ENCODE data around the gene HSPA1B. TPM values are rescaled to one million over a fixed set of nuclear protein-coding genes. Genes with fewer than 3 reads are reported as not detected.

Gene HSPA1B
- 152 and 155 TPM in 2 replicates for total RNA-seq

- Mint-ChIP-seq H3K27ac (peak within 1 kb of the TSS; percentile 93), H3K9me3 (no peaks in the 10 kb centered on the region), H3K36me3 (ENCODE audit: low read depth) (peaks cover 9% of the 10 kb centered on the region), H3K4me1 (ENCODE audit: low read depth) (peaks cover 41% of the 10 kb centered on the region), H3K4me3 (peak within 1 kb of the TSS; percentile 83), H3K27me3 (ENCODE audit: insufficient read depth) (no peaks in the 10 kb centered on the region)
- intact Hi-C loops (cut with micrococcal nuclease): loop anchor here (1.0 to 10.0 kb wide), 5 partner anchors 31 to 333 kb away; partner anchors contain the start of genes ABHD16A, BAG6 and MICB
- peak; percentile 95 for DNase-seq (ENCODE audit: low spot score)
Measured at GRCh38 chr6:31827286-31828079, at the start of gene HSPA1B. Gene HSPA1B, plus strand, starts transcription at chr6:31827738. Its CDS starts 213 bp downstream, at chr6:31827951.

GRCh38 chr6:31778193-31778592 lies 49.3 kb upstream of the HSPA1B start:
- no peak overlapping the region for H3K27ac Mint-ChIP-seq
- no peak for DNase-seq (ENCODE audit: low spot score)
- H3K4me3 Mint-ChIP-seq: no peak overlapping the region
- peaks cover 25% of the 10 kb centered on the region for H3K4me1 Mint-ChIP-seq (ENCODE audit: low read depth)
- H3K27me3 Mint-ChIP-seq (ENCODE audit: insufficient read depth): no peaks in the 10 kb centered on the region
- H3K9me3 Mint-ChIP-seq: no peaks in the 10 kb centered on the region
- intact Hi-C loops (cut with micrococcal nuclease): no loop called here
- H3K36me3 Mint-ChIP-seq (ENCODE audit: low read depth): peaks cover 18% of the 10 kb centered on the region

GRCh38 chr6:31778999-31779885 lies 48.3 kb upstream of the HSPA1B start:
- Mint-ChIP-seq H3K9me3 (no peaks in the 10 kb centered on the region), H3K27me3 (ENCODE audit: insufficient read depth) (no peaks in the 10 kb centered on the region), H3K4me1 (ENCODE audit: low read depth) (peaks cover 25% of the 10 kb centered on the region), H3K27ac (no peak overlapping the region), H3K4me3 (no peak overlapping the region), H3K36me3 (ENCODE audit: low read depth) (peaks cover 22% of the 10 kb centered on the region)
- intact Hi-C loops (cut with micrococcal nuclease): no loop called here
- no peak for DNase-seq (ENCODE audit: low spot score)

GRCh38 chr6:31779908-31780307 lies 47.6 kb upstream of the HSPA1B start:
- H3K27ac Mint-ChIP-seq: no peak overlapping the region
- peaks cover 25% of the 10 kb centered on the region for H3K4me1 Mint-ChIP-seq (ENCODE audit: low read depth)
- no peaks in the 10 kb centered on the region for H3K27me3 Mint-ChIP-seq (ENCODE audit: insufficient read depth)
- no peak overlapping the region for H3K4me3 Mint-ChIP-seq
- intact Hi-C loops (cut with micrococcal nuclease): no loop called here
- no peaks in the 10 kb centered on the region for H3K9me3 Mint-ChIP-seq
- peaks cover 28% of the 10 kb centered on the region for H3K36me3 Mint-ChIP-seq (ENCODE audit: low read depth)
- DNase-seq (ENCODE audit: low spot score): no peak

GRCh38 chr6:31780507-31781243 lies 46.9 kb upstream of the HSPA1B start:
- H3K4me3 Mint-ChIP-seq: no peak overlapping the region
- no peaks in the 10 kb centered on the region for H3K9me3 Mint-ChIP-seq
- intact Hi-C loops (cut with micrococcal nuclease): no loop called here
- peaks cover 19% of the 10 kb centered on the region for H3K4me1 Mint-ChIP-seq (ENCODE audit: low read depth)
- DNase-seq (ENCODE audit: low spot score): no peak
- H3K36me3 Mint-ChIP-seq (ENCODE audit: low read depth): peaks cover 26% of the 10 kb centered on the region
- no peaks in the 10 kb centered on the region for H3K27me3 Mint-ChIP-seq (ENCODE audit: insufficient read depth)
- no peak overlapping the region for H3K27ac Mint-ChIP-seq

GRCh38 chr6:31781244-31782125 lies 46.1 kb upstream of the HSPA1B start:
- intact Hi-C loops (cut with micrococcal nuclease): no loop called here
- Mint-ChIP-seq H3K27me3 (ENCODE audit: insufficient read depth) (no peaks in the 10 kb centered on the region), H3K36me3 (ENCODE audit: low read depth) (peaks cover 28% of the 10 kb centered on the region), H3K4me1 (ENCODE audit: low read depth) (peaks cover 12% of the 10 kb centered on the region), H3K27ac (no peak overlapping the region), H3K4me3 (no peak overlapping the region), H3K9me3 (no peaks in the 10 kb centered on the region)
- no peak for DNase-seq (ENCODE audit: low spot score)

GRCh38 chr6:31782126-31782855 lies 45.2 kb upstream of the HSPA1B start:
- intact Hi-C loops (cut with micrococcal nuclease): no loop called here
- no peak overlapping the region for H3K4me3 Mint-ChIP-seq
- H3K27ac Mint-ChIP-seq: no peak overlapping the region
- peaks cover 4% of the 10 kb centered on the region for H3K4me1 Mint-ChIP-seq (ENCODE audit: low read depth)
- no peaks in the 10 kb centered on the region for H3K27me3 Mint-ChIP-seq (ENCODE audit: insufficient read depth)
- peaks cover 28% of the 10 kb centered on the region for H3K36me3 Mint-ChIP-seq (ENCODE audit: low read depth)
- no peaks in the 10 kb centered on the region for H3K9me3 Mint-ChIP-seq
- no peak for DNase-seq (ENCODE audit: low spot score)

- Mint-ChIP-seq H3K4me3 (no peak overlapping the region), H3K27me3 (ENCODE audit: insufficient read depth) (no peaks in the 10 kb centered on the region), H3K36me3 (ENCODE audit: low read depth) (peaks cover 29% of the 10 kb centered on the region), H3K27ac (peak overlapping the region; percentile 31), H3K9me3 (no peaks in the 10 kb centered on the region), H3K4me1 (ENCODE audit: low read depth) (no peaks in the 10 kb centered on the region)
- DNase-seq (ENCODE audit: low spot score): no peak
- intact Hi-C loops (cut with micrococcal nuclease): no loop called here
Measured at GRCh38 chr6:31784098-31784925, 43.2 kb upstream of the HSPA1B start.

GRCh38 chr6:31785475-31785874 lies 42.1 kb upstream of the HSPA1B start:
- Mint-ChIP-seq H3K9me3 (no peaks in the 10 kb centered on the region), H3K4me1 (ENCODE audit: low read depth) (peaks cover under 1% of the 10 kb centered on the region), H3K4me3 (no peak overlapping the region), H3K27me3 (ENCODE audit: insufficient read depth) (no peaks in the 10 kb centered on the region), H3K36me3 (ENCODE audit: low read depth) (peaks cover 34% of the 10 kb centered on the region), H3K27ac (no peak overlapping the region)
- DNase-seq (ENCODE audit: low spot score): no peak
- intact Hi-C loops (cut with micrococcal nuclease): no loop called here

- Mint-ChIP-seq H3K27ac (no peak overlapping the region), H3K4me3 (no peak overlapping the region), H3K4me1 (ENCODE audit: low read depth) (peaks cover 22% of the 10 kb centered on the region), H3K36me3 (ENCODE audit: low read depth) (peaks cover 29% of the 10 kb centered on the region), H3K9me3 (no peaks in the 10 kb centered on the region), H3K27me3 (ENCODE audit: insufficient read depth) (no peaks in the 10 kb centered on the region)
- intact Hi-C loops (cut with micrococcal nuclease): no loop called here
- no peak for DNase-seq (ENCODE audit: low spot score)
Measured at GRCh38 chr6:31791324-31792089, 36.0 kb upstream of the HSPA1B start.
